ENCODE data around the gene CERS4.

The CERS4 gene

GRCh38 chr19:8248348-8249328 is 39.5 kb downstream of the CERS4 start:
- no peaks in the 10 kb centered on the region for H3K4me1 ChIP-seq (ENCODE audit: control insufficient read depth, low read depth, low read length)
- no peak overlapping the region for H3K9ac ChIP-seq (ENCODE audit: low read length)
- H3K36me3 ChIP-seq (ENCODE audit: control insufficient read depth, low read depth, low read length), result peaks cover 4% of the 10 kb centered on the region
- H3K4me3 ChIP-seq (ENCODE audit: low read length), result no peak overlapping the region
- no peaks in the 10 kb centered on the region for H3K9me3 ChIP-seq (ENCODE audit: control insufficient read depth, low read depth, low read length)
- H3K27ac ChIP-seq (ENCODE audit: low read length), result no peak overlapping the region
- no peaks in the 10 kb centered on the region for H3K27me3 ChIP-seq (ENCODE audit: control insufficient read depth, insufficient read depth, low read length)

GRCh38 chr19:8250596-8250995 is 41.4 kb downstream of the CERS4 start:
- H3K27ac ChIP-seq (ENCODE audit: low read length), result no peak overlapping the region
- peaks cover 4% of the 10 kb centered on the region for H3K36me3 ChIP-seq (ENCODE audit: control insufficient read depth, low read depth, low read length)
- H3K9me3 ChIP-seq (ENCODE audit: control insufficient read depth, low read depth, low read length), result no peaks in the 10 kb centered on the region
- H3K27me3 ChIP-seq (ENCODE audit: control insufficient read depth, insufficient read depth, low read length), result no peaks in the 10 kb centered on the region
- H3K9ac ChIP-seq (ENCODE audit: low read length), result no peak overlapping the region
- H3K4me3 ChIP-seq (ENCODE audit: low read length), result no peak overlapping the region
- no peaks in the 10 kb centered on the region for H3K4me1 ChIP-seq (ENCODE audit: control insufficient read depth, low read depth, low read length)

GRCh38 chr19:8251025-8251472 is 41.9 kb downstream of the CERS4 start:
- Histone ChIP-seq H3K4me3 (ENCODE audit: low read length) (no peak overlapping the region), H3K4me1 (ENCODE audit: control insufficient read depth, low read depth, low read length) (no peaks in the 10 kb centered on the region), H3K9ac (ENCODE audit: low read length) (no peak overlapping the region), H3K27ac (ENCODE audit: low read length) (no peak overlapping the region), H3K36me3 (ENCODE audit: control insufficient read depth, low read depth, low read length) (peaks cover 7% of the 10 kb centered on the region), H3K27me3 (ENCODE audit: control insufficient read depth, insufficient read depth, low read length) (no peaks in the 10 kb centered on the region), H3K9me3 (ENCODE audit: control insufficient read depth, low read depth, low read length) (no peaks in the 10 kb centered on the region)

GRCh38 chr19:8252922-8253589 is 43.9 kb downstream of the CERS4 start:
- H3K36me3 ChIP-seq (ENCODE audit: control insufficient read depth, low read depth, low read length), result peaks cover 16% of the 10 kb centered on the region
- H3K9me3 ChIP-seq (ENCODE audit: control insufficient read depth, low read depth, low read length), result no peaks in the 10 kb centered on the region

GRCh38 chr19:8253678-8254077 is 44.5 kb downstream of the CERS4 start:
- Histone ChIP-seq H3K4me3 (ENCODE audit: low read length) (no peak overlapping the region), H3K4me1 (ENCODE audit: control insufficient read depth, low read depth, low read length) (no peaks in the 10 kb centered on the region), H3K27ac (ENCODE audit: low read length) (no peak overlapping the region), H3K36me3 (ENCODE audit: control insufficient read depth, low read depth, low read length) (peaks cover 17% of the 10 kb centered on the region), H3K27me3 (ENCODE audit: control insufficient read depth, insufficient read depth, low read length) (no peaks in the 10 kb centered on the region), H3K9me3 (ENCODE audit: control insufficient read depth, low read depth, low read length) (no peaks in the 10 kb centered on the region), H3K9ac (ENCODE audit: low read length) (no peak overlapping the region)

More at GRCh38 chr19:8252922-8253589, 43.9 kb downstream of the CERS4 start:
- H3K27ac ChIP-seq (ENCODE audit: low read length), result no peak overlapping the region
- H3K27me3 ChIP-seq (ENCODE audit: control insufficient read depth, insufficient read depth, low read length), result no peaks in the 10 kb centered on the region
- H3K9ac ChIP-seq (ENCODE audit: low read length), result no peak overlapping the region
- H3K4me1 ChIP-seq (ENCODE audit: control insufficient read depth, low read depth, low read length), result no peaks in the 10 kb centered on the region
- no peak overlapping the region for H3K4me3 ChIP-seq (ENCODE audit: low read length)

- peaks cover 17% of the 10 kb centered on the region for H3K36me3 ChIP-seq (ENCODE audit: control insufficient read depth, low read depth, low read length)
- no peak overlapping the region for H3K4me3 ChIP-seq (ENCODE audit: low read length)
- H3K4me1 ChIP-seq (ENCODE audit: control insufficient read depth, low read depth, low read length), result no peaks in the 10 kb centered on the region
- no peak overlapping the region for H3K27ac ChIP-seq (ENCODE audit: low read length)
- no peaks in the 10 kb centered on the region for H3K27me3 ChIP-seq (ENCODE audit: control insufficient read depth, insufficient read depth, low read length)
- H3K9me3 ChIP-seq (ENCODE audit: control insufficient read depth, low read depth, low read length), result no peaks in the 10 kb centered on the region
- no peak overlapping the region for H3K9ac ChIP-seq (ENCODE audit: low read length)
These were observed 45.3 kb downstream of the CERS4 start for GRCh38 chr19:8254286-8255001.

- Histone ChIP-seq H3K9ac (ENCODE audit: low read length) (no peak overlapping the region), H3K36me3 (ENCODE audit: control insufficient read depth, low read depth, low read length) (peaks cover 17% of the 10 kb centered on the region), H3K9me3 (ENCODE audit: control insufficient read depth, low read depth, low read length) (no peaks in the 10 kb centered on the region), H3K27me3 (ENCODE audit: control insufficient read depth, insufficient read depth, low read length) (no peaks in the 10 kb centered on the region), H3K4me3 (ENCODE audit: low read length) (no peak overlapping the region), H3K27ac (ENCODE audit: low read length) (no peak overlapping the region), H3K4me1 (ENCODE audit: control insufficient read depth, low read depth, low read length) (no peaks in the 10 kb centered on the region)
These were observed 46.4 kb downstream of the CERS4 start for GRCh38 chr19:8255426-8256125.

GRCh38 chr19:8256276-8257051 is 47.3 kb downstream of the CERS4 start:
- Histone ChIP-seq H3K9me3 (ENCODE audit: control insufficient read depth, low read depth, low read length) (no peaks in the 10 kb centered on the region), H3K4me3 (ENCODE audit: low read length) (no peak overlapping the region), H3K9ac (ENCODE audit: low read length) (no peak overlapping the region), H3K27ac (ENCODE audit: low read length) (no peak overlapping the region), H3K27me3 (ENCODE audit: control insufficient read depth, insufficient read depth, low read length) (no peaks in the 10 kb centered on the region), H3K36me3 (ENCODE audit: control insufficient read depth, low read depth, low read length) (peaks cover 14% of the 10 kb centered on the region), H3K4me1 (ENCODE audit: control insufficient read depth, low read depth, low read length) (no peaks in the 10 kb centered on the region)

GRCh38 chr19:8257052-8257443 is 47.9 kb downstream of the CERS4 start:
- H3K27ac ChIP-seq (ENCODE audit: low read length), result no peak overlapping the region
- H3K4me3 ChIP-seq (ENCODE audit: low read length), result no peak overlapping the region
- H3K9ac ChIP-seq (ENCODE audit: low read length), result no peak overlapping the region
- H3K36me3 ChIP-seq (ENCODE audit: control insufficient read depth, low read depth, low read length), result peaks cover 14% of the 10 kb centered on the region
- no peaks in the 10 kb centered on the region for H3K9me3 ChIP-seq (ENCODE audit: control insufficient read depth, low read depth, low read length)
- no peaks in the 10 kb centered on the region for H3K4me1 ChIP-seq (ENCODE audit: control insufficient read depth, low read depth, low read length)
- no peaks in the 10 kb centered on the region for H3K27me3 ChIP-seq (ENCODE audit: control insufficient read depth, insufficient read depth, low read length)

GRCh38 chr19:8259142-8259921 is 50.2 kb downstream of the CERS4 start:
- Histone ChIP-seq H3K27me3 (ENCODE audit: control insufficient read depth, insufficient read depth, low read length) (no peaks in the 10 kb centered on the region), H3K27ac (ENCODE audit: low read length) (no peak overlapping the region), H3K36me3 (ENCODE audit: control insufficient read depth, low read depth, low read length) (peaks cover 14% of the 10 kb centered on the region), H3K9me3 (ENCODE audit: control insufficient read depth, low read depth, low read length) (no peaks in the 10 kb centered on the region), H3K4me1 (ENCODE audit: control insufficient read depth, low read depth, low read length) (no peaks in the 10 kb centered on the region), H3K4me3 (ENCODE audit: low read length) (no peak overlapping the region), H3K9ac (ENCODE audit: low read length) (no peak overlapping the region)

All from iPS-18a (cell line).